DMS153 (cell line): ENCODE measurements around the gene CFAP74.
"Not testable (repeated sequence)": the region's sequence is repeated elsewhere in the genome, so short reads cannot be mapped to it uniquely, and the experiment has no call there.

Source experiments
- DNase-seq: peaks from one replicate; lab custom pipeline; 2025; lab: John Stamatoyannopoulos, UW

The CFAP74 gene

DNA sequence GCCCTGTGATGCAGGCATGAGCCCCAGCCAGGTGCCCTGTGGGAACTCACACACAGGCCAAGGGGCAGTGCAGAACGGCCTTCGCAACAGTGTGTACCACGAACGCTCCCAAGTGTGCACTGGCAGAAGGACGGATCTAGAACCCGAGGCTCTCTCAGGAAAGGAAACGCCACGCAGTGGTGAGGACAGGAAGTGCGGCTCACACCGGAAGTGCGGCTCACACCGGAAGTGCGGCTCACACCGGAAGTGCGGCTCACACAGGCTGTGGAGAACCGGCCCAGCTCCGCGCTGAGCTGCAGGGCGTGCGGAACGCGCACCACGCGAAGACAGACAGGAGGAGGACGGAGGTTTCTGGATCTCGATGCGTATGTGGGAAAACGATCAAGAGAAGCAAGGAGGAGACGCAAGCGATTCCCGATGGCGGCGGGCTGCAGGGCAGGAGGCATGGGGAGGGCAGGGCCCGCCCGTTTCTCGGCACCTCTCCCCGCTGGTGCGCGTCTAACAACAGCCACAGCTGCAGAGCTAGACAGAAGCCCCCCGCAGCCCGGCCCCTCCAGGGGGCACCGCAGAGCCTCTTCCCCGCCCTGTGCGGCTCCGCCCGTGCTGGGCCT, 48.6 kb downstream of the CFAP74 start:
- no peak for DNase-seq

DNA sequence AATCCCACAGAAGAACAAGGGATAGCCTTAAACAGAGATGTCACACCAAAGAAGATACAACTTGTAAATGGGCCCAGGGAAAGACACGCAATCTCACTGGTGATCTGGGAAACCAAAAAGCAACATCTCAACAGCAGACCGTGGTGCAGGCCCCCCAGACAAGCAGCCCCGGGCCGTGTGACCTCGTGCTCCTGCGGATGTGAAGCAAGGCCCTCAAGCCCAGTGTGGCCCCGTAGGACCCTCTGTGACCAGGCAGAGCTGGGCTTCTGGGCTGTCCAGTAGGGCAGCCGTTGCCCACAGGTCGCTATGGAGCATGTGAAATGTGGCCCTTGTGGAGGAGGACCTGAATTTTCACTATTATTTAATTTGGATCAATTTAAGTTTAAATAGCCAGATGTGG, 49.6 kb downstream of the CFAP74 start:
- DNase-seq = no peak

DNA sequence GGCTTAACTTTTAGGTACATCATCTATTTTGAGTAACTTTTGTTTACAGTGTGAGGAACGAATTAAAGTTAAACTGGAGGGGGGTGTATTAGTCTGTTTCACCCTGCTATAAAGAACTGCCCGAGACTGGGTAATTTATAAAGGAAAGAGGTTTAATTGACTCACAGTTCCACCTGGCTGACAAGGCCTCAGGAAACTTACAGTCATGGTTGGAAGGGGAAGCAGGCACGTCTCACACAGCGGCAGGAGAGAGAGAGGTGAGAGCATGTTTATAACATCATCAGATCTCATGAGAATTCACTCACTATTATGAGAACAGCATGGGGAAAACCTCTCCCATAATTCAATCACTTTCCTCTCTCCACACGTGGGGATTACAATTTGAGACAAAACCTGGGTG, 52.6 kb downstream of the CFAP74 start:
- no peak for DNase-seq

DNA sequence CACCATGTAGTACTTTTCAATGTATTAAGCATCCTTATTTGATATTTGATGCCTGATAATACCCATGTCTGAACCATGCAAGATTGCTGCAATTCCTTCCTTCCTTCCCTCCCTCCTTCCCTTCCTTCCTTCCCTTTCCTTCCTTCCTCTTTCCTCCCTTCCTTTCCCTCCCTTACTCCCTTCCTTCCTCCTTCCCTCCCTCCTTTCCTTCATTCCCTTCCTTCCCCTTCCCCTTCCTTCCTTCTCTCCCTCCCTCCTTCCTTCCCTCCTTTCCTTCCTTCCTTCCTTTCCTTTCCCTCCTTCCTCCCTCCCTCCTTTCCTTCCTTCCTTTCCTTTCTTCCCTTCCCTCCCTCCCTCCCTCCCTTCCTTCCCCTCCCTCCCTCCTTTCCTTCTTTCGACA, 54.8 kb downstream of the CFAP74 start:
- no peak for DNase-seq

DNA sequence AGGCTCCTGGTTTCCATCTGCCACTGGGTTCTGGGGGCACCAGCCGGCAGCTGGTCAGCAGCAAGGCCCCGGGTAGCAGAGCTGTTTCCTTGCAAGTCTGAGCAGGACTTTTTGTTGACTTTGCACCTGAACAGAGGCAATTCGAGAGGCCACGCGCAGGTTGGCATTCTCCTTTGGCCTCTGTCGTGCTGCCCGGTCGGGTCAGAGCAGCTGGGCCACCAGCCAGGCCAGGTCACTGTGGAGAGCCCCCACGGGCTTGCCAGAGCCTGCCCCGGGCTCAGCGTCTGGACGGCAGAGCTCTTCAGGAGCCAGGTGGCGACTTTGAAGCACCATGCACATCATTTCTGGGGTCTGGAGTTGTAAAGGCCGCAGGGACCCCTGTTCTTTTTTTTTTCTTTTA, 56.1 kb downstream of the CFAP74 start:
- DNase-seq = peak; percentile 79

DNA sequence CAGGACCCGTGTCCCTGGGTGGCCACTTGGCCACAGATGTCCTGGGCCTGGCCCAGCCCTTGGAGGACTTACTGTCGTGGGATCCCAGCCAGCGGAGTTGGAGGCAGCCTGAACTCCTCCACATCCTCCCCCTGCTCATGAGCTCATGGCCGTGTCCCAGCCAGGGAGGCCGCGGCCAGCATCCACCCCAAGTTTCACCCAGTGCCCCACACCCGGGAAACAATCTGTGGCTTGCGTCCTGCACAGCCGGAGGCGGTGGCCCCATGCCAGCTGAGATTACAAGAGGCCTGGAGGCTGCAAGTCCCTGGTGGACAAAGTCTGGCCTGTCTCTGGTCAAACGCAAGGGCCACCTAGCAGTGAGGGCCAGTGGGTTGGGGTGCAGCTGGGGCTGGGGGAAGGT, 57.0 kb downstream of the CFAP74 start:
- no peak for DNase-seq

DNA sequence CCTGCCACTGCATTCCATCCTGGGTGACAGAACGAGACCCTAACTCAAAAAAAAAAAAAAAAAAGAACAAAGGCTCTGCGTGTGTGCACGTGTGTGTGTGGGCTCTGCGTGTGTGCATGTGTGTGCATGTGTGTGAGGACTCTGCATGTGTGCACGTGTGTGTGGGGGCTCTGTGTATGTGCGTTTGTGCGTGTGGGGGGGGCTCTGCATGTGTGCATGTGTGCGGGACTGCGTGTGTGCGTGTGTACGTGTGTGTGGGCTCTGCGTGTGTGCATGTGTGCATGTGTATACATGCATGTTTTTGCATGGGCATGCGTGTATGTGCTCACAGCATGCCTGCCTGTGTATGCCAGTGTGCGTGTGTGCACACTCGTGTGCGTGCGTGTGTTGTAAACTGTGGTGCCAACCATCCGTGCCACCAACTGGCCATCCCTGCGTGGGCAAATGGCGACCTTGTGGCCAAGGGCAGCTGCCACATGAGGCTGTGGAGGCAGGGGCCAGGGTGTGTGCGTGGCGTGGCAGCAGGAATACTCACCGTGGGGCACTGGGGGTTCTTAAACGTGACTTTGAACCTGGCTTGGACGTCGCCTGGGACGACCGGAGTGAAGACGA, 57.7 kb downstream of the CFAP74 start:
- no peak for DNase-seq

DNA sequence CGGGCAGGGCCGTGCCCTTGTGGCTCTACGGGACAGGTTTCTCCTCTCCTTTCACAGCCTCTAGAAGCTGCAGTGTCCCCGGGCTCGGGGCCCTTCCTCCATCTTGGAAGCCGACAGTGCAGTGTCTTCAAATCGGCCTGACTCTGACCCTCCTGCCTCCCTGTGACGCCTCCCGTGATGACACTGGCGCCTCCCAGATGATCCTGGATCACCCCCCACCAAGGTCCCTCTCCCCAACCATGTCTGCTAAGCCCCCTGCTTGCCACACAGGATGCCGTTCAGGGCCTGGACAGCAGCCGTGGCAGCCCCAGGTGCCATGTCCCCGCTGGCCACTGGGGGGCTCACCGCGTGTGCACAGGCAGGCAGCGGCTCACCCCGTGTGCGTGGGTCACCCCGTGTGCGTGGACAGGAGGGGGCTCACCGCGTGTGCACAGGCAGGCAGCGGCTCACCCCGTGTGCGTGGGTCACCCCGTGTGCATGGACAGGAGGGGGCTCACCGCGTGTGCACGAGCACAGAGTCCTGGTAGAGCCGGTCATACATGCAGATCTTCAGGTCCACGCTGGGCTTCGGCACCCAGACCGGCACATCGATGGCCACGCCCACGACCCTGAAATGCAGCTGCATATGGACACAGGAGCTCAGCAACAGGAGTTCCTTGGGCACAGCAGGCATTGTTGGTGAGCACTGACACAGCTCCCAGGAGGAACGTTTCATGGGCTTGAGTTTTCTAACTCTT, 59.6 kb downstream of the CFAP74 start:
- DNase-seq = no peak

DNA sequence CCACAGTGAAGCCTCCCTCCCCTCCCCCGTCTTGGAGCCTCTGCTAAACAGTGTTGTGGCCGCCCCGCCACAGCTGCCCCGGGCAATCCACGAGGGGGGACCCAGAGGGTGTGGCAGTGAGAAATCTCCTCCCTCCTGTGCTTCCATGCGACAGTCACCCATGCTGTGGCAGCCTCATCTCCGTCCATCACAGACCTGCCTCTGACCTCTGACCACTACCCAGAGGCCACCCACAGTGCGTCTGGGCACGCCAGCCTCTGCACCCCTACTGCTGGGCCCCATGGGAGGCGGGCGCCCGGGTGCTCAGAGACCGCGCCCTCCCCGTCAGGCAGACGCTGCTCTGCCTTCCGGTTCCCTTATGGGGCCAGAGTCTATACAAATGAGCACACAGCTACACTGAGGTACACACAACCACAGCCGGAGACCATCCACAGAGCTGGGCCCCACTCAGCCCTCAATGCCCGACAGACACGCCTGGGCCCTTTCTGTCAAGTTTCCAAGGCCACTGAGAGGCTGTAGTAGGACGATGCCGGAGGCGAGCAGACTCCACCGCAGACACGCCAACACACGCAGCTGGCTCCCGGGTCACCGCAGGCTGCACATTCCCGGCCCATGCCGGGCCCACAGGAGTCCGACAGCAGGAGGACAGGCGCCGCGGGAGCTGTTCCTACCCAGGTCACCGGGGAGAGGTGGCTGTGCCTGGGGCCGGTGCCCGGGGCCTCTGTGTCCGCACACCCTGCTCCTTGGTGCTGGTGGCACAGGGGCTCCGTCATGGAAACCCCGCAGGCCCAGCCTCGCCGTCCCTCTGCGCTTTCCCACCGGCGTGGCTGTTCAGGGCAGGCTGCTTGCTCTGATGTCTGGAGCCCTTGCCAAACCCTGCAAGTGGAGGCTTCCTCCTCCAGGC, 60.6 kb downstream of the CFAP74 start:
- DNase-seq = no peak

DNA sequence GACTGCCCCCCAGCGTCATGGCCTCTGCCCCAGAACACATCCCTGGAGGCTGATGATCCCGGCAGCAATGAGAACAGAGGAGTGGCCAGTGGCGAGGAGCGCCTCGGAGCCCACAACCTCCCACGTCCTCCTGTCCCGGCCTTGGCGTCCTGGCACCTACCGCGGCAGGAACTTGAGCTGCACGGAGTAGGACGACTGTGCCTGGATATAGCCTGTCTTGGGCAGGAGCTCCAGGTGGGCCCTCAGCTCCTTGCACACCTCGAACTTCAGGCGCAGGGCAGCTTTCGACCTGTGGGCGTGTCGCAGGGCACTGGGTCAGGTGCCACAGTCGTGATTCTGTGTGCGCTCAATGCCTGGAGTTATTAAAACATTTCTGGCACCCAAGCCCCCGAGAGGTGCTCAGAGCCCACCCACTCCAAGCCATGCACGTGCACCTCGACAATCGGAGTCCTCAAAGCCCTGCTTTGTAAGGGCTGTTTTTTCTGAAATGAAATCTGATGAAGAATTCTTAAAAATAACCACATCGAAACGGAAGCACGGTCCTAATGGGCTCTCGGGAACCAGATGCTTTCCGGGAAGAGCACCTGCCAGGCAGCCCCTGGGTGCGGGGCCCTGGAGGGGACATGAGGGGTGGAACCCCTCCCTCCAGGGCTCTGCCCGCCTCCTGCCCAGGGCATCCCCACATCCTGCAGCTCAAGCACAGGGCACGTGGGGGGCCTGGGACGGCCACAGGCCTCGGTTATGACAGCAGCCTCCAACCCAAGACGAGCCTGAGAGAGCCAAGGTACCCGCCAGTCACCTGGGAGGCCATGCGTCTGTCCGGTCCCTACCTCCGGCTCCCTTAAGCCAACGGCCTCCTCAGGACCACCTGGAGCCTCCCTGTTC, 61.5 kb downstream of the CFAP74 start:
- DNase-seq = no peak

DNA sequence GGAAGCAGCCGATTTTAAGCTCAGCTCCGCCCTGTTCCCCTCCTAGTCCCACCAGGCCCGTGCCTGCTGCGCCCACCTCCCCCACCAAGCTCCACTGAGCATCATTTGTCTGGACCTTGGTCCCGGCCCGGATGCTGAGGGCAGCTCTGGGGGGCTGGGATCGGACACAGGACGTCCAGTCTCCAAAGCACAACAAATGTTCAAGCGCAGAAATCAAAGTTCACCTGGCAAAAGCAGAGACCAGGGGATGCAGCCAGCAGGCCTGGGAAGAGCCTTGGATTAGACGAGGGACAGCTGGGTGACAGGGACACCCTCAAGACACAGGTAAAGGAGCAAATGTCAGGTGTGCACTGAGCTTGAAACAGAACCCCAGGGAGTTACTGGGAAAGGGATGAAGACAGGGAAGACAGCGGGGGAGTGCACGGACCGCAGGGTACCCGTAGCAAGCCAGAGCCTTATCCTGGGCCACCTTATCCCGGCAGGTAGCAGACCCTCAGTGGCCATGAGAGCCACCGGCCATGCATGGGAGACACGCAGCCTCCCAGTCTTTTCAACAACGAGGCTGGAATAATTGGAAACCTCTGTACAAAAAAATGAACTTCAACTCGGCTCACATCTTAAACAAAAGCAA, 62.3 kb downstream of the CFAP74 start:
- DNase-seq = no peak

DNA sequence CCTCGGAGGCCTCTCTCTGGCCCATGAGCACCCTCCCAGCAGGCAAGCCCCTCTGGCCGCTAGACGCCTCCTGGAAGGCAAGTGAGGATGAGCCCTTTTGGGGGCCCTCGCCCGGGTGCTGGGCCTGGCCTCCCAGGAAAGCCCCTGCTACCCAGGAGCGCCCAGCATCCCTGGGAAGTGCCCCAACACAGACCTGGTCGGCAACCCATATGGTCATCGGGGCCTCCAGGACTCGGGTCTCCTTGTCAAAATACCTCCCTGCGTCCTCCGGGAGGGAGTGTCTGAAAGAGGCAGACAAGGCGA, 63.5 kb downstream of the CFAP74 start:
- DNase-seq = no peak

DNA sequence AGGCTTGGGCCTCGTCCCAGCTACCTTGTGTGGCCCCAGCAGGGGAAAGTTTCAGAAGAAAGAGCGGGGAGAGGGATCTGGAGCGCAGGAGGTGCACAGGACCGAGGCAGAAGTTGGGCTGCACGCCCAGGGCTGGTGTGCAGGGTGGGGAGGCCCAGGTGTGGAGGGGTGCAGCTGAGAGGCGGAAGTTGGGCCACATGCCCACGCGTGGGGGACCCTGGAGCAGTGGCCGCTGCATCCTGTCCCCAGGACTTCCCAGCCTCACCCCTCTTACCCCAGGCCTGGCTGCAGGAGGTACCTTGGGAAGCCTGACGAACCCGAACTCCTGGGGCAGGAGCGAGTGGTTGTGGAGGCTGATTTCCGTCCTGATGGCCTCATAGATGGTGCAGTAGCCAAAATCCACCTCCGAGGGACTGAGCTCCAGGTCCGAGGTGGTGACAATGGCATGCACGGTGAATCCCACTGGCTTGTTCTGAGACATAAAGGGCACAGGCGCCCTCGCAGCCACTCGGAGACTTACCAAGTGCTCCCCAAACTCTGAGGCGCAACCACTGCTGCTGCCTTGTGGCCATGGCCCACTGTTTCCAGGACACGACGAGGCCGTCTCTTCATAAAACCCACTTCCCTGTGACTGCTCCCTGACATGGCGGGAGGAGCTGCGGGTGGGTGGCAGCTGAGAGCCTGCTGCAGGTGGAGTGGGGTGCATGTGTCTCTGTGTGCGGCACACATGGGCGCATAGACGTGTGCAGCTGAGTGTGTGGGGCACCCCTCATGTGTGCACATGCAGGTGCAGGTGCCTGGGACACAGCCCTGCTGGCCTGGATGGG, 64.1 kb downstream of the CFAP74 start:
- no peak for DNase-seq

DNA sequence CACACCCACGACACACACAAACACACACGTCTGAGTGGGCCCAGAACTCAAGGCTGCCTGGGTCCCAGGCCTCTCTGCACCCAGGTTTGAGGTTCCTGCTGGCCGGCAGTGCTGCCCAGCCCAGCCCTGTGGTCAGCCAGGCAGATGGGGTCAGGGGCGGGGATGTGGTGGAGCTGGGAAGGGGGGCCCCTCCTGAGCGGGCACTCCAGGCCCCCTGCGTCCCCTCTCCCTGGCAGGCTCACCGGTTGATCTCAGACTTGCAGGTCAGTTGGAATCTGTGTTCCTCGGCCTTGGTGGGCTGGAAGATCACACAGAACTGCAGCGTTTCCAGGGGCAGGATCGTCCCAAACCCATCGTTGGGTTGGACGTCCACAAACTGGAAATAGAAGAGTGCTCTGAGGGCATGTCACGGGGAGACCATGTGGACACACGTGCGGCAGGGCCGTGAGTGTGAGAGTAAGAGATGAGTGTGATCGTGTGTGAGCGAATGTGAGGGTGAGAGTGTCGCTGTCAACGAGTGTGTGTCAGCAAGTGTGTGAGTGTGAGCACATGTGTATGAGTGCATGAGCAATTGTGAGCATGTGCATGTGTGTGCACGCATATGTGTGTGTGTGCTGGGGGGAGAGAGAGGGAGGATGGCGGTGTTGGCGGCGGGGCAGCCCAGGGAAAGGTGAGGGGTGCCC, 64.8 kb downstream of the CFAP74 start:
- no peak for DNase-seq

DNA sequence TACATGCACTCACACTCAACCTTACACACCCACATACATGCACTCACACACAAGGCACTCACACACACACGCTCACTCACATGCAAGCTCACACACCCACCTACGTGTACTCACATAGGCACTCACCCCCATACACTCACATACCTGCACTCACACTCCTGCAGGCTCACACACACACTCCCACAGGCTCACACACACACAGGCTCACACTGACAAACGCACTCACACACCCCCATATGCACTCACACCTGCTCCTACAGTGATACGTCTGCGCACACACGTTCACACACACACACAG, 65.4 kb downstream of the CFAP74 start:
- DNase-seq = no peak

DNA sequence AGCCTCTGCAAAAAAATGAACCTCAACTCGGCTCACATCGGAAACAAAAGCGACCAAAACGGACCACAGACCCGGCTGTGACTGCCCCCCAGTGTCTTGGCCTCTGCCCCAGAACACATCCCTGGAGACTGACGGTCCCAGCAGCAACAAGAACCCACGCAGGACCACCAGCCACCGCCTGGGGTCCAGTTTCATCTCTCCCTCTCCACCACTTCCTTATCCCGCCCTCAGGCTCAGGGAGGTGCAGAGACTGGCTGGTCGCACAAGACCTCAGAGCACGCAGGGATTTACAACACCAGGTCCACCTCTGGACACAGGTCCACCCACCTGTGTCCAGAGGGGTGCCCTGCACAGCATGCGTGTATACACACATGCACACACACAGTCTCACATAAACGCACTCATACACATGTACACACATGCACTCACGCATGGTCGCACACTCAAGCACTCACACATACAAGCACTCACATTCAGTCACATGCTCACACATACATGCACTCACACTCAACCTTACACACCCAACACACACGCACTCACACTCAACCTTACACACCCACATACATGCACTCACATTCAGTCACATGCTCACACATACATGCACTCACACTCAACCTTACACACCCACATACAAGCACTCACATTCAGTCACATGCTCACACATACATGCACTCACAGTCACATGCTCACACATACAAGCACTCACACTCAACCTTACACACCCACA, 65.9 kb downstream of the CFAP74 start:
- no peak for DNase-seq

DNA sequence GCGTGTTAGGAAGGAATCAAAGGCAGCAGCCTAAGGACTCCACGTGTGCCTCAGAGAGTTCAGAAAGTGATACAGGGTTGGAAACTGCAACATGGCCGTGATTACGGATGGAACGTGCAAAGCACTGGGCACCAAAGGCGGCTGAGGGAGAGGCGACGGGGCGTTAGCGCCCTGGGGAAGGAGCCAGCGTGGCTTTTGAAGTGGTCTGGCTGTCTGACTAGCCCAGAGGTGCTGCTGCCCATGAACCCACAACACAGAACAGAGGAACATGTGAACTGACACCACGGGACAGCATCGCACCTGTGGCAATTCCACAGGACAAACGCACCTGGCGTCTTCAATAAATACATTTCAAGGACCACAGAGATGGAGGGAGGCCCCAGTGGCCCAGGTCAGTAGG, 66.5 kb downstream of the CFAP74 start:
- no peak for DNase-seq

DNA sequence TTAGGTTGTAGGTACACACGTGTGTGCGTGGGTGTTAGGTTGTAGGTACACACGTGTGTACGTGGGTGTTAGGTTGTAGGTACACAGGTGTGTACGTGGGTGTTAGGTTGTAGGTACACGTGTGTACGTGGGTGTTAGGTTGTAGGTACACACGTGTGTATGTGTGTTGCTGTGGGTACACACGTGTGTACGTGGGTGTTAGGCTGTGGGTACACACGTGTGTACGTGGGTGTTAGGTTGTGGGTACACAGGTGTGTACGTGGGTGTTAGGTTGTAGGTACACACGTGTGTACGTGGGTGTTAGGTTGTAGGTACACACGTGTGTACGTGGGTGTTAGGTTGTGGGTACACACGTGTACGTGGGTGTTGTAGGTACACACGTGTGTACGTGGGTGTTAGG, 68.7 kb downstream of the CFAP74 start:
- DNase-seq = not testable (repeated sequence)
